Fibroblast of skin of right biceps (primary cell): ENCODE data around the gene NUP210L.
A peak's percentile ranks its signal among the peaks of the same experiment; 100 is the strongest.
"Not testable (repeated sequence)": the region's sequence is repeated elsewhere in the genome, so short reads cannot be mapped to it uniquely, and the experiment has no call there.

ENCODE experiments used
- DNase-seq: peaks from one replicate; pipeline ENCODE4 v3.0.0-alpha.2; 2013

The NUP210L gene

DNA sequence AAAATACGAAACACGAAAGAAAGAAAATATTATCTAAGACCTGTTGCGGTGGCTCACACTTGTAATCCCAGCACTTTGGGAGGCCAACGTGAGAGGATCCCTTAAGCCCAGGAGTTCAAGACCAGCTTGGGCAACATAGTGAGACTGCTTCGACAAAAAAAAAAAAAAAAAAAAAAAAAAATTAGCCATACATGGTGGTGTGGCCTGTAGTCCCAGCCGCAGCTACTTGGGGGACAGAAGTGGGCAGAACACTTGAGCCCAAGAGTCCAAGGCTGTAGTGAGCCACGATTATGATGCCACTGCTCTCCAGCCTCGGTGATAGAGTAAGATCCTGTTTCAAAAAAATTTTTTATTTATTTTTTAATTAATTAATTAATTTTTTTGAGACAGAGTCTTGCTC lies 167.3 kb downstream of the NUP210L start:
- DNase-seq = no peak

DNA sequence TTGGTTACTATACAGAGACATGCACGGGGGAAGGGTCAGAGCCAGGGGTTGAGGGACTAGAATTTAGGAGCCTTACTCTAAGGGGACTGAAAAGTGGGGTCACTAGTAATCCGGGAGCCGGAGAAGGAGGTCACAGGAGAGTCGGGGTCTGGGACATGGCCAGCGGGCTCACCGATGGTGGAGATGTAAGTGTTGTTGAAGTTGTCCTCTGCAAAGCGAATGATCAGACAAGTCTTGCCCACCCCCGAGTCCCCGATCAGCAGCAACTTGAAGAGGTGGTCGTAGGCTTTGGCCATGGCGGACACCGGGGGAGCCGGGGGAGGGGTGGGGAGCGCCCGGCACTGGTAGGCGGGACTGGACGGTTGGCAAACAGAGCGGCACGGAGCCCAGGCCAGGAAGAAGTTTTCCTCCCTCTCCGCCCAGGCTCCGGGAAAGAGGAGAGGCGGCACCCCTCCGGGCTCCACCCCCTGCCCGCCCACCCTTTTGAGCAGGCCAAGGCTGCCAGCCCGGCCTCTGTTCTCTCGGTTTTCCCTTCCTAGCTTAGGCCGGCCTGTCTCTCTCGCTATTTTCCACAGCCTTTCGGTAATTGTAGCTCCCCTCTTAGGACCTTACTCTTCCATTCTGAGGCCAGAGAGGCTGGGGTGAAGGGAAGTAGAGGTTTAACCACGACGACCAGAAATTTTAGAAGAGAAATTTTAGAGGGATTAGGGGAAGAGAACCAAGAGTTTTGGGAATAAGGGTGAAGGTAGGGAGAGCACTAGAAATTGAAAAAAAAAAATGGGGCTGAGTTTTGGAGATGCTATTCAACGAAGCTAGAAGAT lies 168.7 kb downstream of the NUP210L start, which contains the start of gene RAB13:
RAB13 (minus strand) TSS at position 399 of the 821 bp plus-strand sequence; CDS start at position 296, 103 bp downstream.
- DNase-seq = peak; percentile 89

- DNase-seq = peak; percentile 91
Measured at GRCh38 chr1:153985341-153985912, 169.4 kb downstream of the NUP210L start.

GRCh38 chr1:153984123-153984894 lies 170.6 kb downstream of the NUP210L start:
- no peak for DNase-seq

- DNase-seq = not testable (repeated sequence)
Measured at GRCh38 chr1:153981735-153982134, 173.1 kb downstream of the NUP210L start.

DNA sequence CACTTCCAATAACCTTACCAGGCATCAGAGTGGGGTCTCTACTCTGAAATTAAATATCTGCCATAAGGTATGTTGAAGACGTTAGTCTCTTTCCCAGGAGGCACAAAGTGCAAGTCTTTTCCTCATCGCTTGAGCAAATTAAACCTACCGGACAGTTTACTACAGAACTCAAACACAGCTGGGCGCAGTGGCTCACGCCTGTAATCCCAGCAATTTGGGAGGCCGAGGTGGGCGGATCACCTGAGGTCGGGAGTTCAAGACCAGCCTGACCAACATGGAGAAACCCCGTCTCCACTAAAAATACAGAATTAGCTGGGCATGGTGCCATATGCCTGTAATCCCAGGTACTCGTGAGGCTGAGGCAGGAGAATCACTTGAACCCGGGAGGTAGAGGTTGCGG lies 175.8 kb downstream of the NUP210L start:
- not testable (repeated sequence) for DNase-seq

GRCh38 chr1:153978274-153978909 lies 176.5 kb downstream of the NUP210L start:
- no peak for DNase-seq

- DNase-seq = peak; percentile 83
Measured at GRCh38 chr1:153977250-153978240, 177.3 kb downstream of the NUP210L start, which contains the start of gene JTB. Gene JTB, minus strand, starts transcription at chr1:153977674. Its CDS starts 422 bp downstream, at chr1:153977252.

GRCh38 chr1:153976819-153977249 lies 178.0 kb downstream of the NUP210L start:
- DNase-seq = no peak

DNA sequence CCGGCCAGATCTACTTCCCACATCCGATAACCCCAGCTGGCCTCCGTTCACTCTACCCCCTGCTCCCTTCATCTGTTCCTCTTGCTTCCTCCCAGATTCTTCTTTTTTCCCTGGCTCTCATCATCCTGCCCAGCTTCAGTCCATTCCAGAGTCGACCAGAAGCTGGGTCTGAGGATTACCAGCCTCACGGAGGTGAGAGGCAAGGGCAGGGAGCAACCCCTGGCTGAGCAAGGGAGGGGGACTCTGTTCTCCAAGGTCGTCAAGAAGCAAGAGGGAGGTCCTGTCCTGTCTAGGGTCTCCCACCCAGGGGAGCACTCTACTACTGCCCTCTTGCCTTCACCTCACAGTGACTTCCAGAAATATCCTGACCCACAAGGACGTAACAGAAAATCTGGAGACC lies 181.3 kb downstream of the NUP210L start:
- DNase-seq = no peak

DNA sequence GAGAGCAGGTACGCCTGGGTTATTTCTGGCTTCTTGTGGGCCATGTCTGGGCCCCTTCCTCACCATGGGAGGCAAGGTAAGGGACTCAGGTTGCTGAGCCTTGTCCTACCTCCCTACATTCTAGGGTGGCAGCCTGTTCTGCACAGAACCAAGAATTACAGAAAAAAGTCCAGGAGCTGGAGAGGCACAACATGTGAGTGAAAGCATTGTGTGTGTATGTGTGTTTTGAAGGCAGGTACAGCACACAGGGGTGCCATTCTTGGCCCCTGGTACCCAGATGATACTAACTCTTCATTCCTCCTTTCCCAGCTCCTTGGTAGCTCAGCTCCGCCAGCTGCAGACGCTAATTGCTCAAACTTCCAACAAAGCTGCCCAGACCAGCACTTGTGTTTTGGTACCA lies 181.8 kb downstream of the NUP210L start:
- DNase-seq = no peak

DNA sequence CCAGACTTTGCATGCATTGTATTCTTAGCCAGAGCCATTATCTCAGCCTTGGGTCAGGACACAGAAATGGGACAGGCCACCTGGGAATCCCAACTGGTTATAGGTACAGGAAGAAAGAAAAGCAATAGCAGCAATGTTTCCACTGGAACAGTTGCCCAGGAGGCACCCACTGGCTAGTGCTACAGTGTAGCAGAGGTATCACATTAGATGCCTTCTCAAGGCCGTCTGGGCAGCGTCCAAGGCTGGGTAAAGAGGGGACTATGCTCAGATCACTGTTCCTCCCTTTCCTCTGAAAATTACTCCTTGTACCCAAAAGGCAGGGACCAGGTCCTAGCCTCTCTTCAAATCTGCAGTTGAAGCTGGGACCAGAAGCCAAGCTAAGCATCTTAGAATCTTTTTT lies 184.5 kb downstream of the NUP210L start:
- no peak for DNase-seq

DNA sequence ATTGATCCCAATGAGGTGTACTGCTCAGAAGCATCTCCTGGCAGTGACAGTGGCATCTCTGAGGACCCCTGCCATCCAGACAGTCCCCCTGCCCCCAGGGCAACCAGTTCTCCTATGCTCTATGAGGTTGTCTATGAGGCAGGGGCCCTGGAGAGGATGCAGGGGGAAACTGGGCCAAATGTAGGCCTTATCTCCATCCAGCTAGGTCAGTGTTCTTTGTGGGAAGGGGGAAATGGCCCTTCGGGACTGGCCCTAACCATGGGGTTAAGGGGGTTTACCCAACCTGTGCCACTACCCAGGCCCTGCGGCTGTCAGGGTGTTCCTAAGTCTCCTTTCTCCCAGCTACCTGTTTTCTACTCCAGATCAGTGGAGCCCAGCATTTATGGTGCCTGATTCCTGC lies 185.9 kb downstream of the NUP210L start:
- no peak for DNase-seq

DNA sequence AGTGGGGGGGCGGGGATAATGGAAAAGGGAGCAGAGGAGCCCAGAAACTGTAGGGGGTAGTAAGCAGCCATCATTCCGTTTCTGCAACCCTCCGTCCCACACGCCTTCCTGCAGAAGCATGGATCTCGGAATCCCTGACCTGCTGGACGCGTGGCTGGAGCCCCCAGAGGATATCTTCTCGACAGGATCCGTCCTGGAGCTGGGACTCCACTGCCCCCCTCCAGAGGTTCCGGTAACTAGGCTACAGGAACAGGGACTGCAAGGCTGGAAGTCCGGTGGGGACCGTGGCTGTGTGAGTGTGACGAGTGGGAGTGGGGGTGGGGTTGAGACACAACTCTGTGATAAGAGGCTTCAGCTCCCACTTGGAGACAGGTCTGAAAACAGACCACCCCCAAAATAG lies 186.5 kb downstream of the NUP210L start:
- DNase-seq = no peak

DNA sequence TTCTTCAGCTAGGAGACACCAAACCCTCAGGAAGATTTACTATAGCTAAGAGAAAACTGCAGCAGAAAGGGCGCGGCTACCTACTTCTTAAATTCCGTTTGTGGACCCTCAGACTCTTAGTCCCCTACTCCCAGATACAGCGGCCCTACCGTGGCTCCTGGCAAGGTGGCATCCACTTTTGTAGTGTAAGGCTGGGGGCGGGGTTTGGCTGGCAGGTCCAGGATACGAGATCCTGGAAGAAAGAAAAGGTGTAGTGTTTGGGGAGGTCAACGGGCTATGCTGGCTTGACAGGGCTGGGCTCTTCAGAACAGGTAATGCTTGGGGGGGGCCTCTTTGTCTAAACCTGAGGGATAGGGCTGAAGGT lies 186.9 kb downstream of the NUP210L start:
- no peak for DNase-seq

- DNase-seq = peak; percentile 98
Measured at GRCh38 chr1:153967107-153967999, 187.5 kb downstream of the NUP210L start, which contains the start of gene CREB3L4. Gene CREB3L4, plus strand, starts transcription at chr1:153967902. Its CDS starts 624 bp downstream, at chr1:153968526.

- peak; percentile 57 for DNase-seq
Measured at GRCh38 chr1:153963850-153964331, 191.0 kb downstream of the NUP210L start.

- DNase-seq = peak; percentile 97
Measured at GRCh38 chr1:153963030-153963849, 191.6 kb downstream of the NUP210L start, which contains the start of gene SLC39A1. Gene SLC39A1, minus strand, starts transcription at chr1:153963537. Its CDS starts 822 bp downstream, at chr1:153962715.
